ENCODE measurements around the gene LMO3. TPM values are rescaled to one million over a fixed set of nuclear protein-coding genes. Genes with fewer than 3 reads are reported as not detected.

Gene LMO3
- total RNA-seq, 4 donors from 2014 or later, result 1.2 to 8.2 (median 3.8) TPM

DNA sequence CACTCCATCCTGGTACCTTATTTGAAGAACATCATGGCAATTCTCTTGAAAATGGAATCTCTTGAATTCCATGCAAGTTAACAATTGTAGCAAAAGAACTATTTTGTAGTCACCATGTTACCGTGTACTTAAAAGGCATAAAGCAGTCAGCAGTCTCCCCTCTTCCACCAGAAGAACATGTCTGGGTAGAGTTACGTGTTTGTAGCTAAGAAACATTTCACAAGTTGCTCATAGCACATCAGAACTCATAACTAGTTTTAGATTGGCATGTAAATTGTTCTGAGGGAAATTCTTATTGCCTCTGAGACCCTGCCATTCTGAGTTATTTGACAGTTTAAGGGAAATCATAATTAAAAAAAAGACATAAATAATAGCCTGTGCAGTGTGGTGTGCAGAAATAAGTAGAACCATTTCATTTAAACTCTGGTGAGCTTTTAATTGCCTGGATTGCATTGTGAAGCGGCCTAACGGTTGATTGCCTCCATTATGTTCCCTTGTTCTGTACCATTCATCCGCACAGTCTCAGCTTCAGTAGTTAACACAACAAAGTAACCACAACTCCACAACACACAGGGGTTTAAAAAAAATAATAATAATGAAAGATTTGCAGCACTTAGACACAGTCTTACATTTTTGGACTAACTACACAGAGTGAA lies 2.6 kb downstream of the LMO3 start:
- Histone ChIP-seq H3K27ac (no peak overlapping the region), H3K4me1 (peaks cover 18% of the 10 kb centered on the region), H3K9me3 (no peaks in the 10 kb centered on the region), H3K36me3 (no peaks in the 10 kb centered on the region), H3K27me3 (peaks cover 14% of the 10 kb centered on the region), H3K4me3 (no peak overlapping the region)
- TF ChIP-seq EP300 (IDR thresholded peaks at IDR 0.05), result no peak
- TF ChIP-seq CTCF (IDR thresholded peaks at IDR 0.05), result no peak
- no peak for TF ChIP-seq POLR2A (IDR thresholded peaks at IDR 0.05)
- no peak for TF ChIP-seq POLR2AphosphoS5 (IDR thresholded peaks at IDR 0.05)
- no peak for DNase-seq (ENCODE audit: low spot score in 2 of 2)
- WGBS, result 84% methylated on average over 5 of the region's 5 CpGs

DNA sequence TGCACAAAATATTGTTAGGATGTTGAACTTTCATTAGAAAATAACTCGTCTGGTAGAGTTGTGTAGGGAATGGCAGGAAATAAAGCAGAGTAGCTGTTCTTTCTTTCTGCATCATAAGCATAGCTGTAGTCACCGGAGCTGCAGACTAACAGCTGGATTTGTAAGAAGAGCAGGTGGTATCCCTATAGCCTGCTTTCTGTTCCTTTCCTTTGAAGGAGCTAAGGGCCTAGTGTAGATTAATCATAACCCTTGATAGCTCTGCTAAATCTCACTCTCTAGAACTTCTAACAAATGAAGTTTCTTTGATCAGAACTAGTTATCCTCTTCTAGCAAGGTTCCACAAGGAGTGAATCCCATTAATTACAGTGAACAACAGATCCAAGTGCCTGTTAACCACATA lies 3.5 kb downstream of the LMO3 start:
- WGBS, result 66% methylated on average over 2 of the region's 2 CpGs
- Histone ChIP-seq H3K27ac (no peak overlapping the region), H3K9me3 (no peaks in the 10 kb centered on the region), H3K36me3 (no peaks in the 10 kb centered on the region), H3K27me3 (peaks cover 7% of the 10 kb centered on the region), H3K4me3 (no peak overlapping the region), H3K4me1 (peaks cover 18% of the 10 kb centered on the region)
- no peak for DNase-seq (ENCODE audit: low spot score in 2 of 2)
- TF ChIP-seq EP300 (IDR thresholded peaks at IDR 0.05) (no peak), CTCF (IDR thresholded peaks at IDR 0.05) (no peak), POLR2AphosphoS5 (IDR thresholded peaks at IDR 0.05) (no peak), POLR2A (IDR thresholded peaks at IDR 0.05) (no peak)

- TF ChIP-seq POLR2AphosphoS5 (IDR thresholded peaks at IDR 0.05) (no peak), POLR2A (IDR thresholded peaks at IDR 0.05) (no peak), CTCF (IDR thresholded peaks at IDR 0.05) (no peak)
- no peak overlapping the region for H3K4me3 ChIP-seq
- no peaks in the 10 kb centered on the region for H3K36me3 ChIP-seq
- peaks cover 3% of the 10 kb centered on the region for H3K27me3 ChIP-seq
- no peak for DNase-seq (ENCODE audit: low spot score in 2 of 2)
- 84% methylated on average over 5 of the region's 5 CpGs for WGBS
- H3K9me3 ChIP-seq, result no peaks in the 10 kb centered on the region
- H3K4me1 ChIP-seq, result peaks cover 4% of the 10 kb centered on the region
- no peak overlapping the region for H3K27ac ChIP-seq
These were observed 5.4 kb downstream of the LMO3 start for GRCh38 chr12:16600525-16600924.

GRCh38 chr12:16599081-16599480 lies 6.9 kb downstream of the LMO3 start:
- no peaks in the 10 kb centered on the region for H3K9me3 ChIP-seq
- H3K36me3 ChIP-seq, result no peaks in the 10 kb centered on the region
- 80% methylated on average over 6 of the region's 6 CpGs for WGBS
- H3K27ac ChIP-seq, result no peak overlapping the region
- peaks cover 3% of the 10 kb centered on the region for H3K27me3 ChIP-seq
- TF ChIP-seq CTCF (IDR thresholded peaks at IDR 0.05) (no peak), POLR2AphosphoS5 (IDR thresholded peaks at IDR 0.05) (no peak)
- no peaks in the 10 kb centered on the region for H3K4me1 ChIP-seq
- DNase-seq (ENCODE audit: low spot score in 2 of 2), result no peak
- no peak overlapping the region for H3K4me3 ChIP-seq

DNA sequence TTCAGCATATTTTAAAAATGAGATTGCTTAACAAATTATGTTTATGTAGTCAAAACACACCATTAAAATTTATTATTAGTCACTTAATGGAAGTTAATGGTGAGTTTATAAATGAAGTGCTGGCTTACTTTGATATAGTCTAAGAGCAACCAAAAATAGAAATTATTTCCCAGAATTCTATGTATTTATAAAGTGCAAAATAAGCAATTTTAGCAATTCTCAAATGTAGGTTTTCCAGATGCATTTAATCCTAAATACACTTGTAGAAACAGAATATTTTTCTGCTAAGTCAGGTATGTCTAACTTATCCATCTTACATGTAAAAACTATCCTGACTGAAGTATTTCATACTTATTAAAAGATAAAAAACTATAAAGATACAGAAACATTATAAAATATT lies 11.2 kb downstream of the LMO3 start:
- Histone ChIP-seq H3K4me3 (no peak overlapping the region), H3K27me3 (no peaks in the 10 kb centered on the region), H3K27ac (no peak overlapping the region), H3K4me1 (no peaks in the 10 kb centered on the region), H3K9me3 (no peaks in the 10 kb centered on the region), H3K36me3 (no peaks in the 10 kb centered on the region)
- no peak for TF ChIP-seq POLR2A (IDR thresholded peaks at IDR 0.05)
- no peak for TF ChIP-seq POLR2AphosphoS5 (IDR thresholded peaks at IDR 0.05)
- TF ChIP-seq EP300 (IDR thresholded peaks at IDR 0.05), result no peak
- no peak for TF ChIP-seq CTCF (IDR thresholded peaks at IDR 0.05)
- no peak for DNase-seq (ENCODE audit: low spot score in 2 of 2)
